ENCODE results near the gene FZD4. TPM values are rescaled to one million over a fixed set of nuclear protein-coding genes. Genes with fewer than 3 reads are reported as not detected.

FZD4 gene
- total RNA-seq, 1 donor from 2014 or later, result 40.7 TPM

Other genes with a start within 250 kb of the FZD4 start
- gene PRSS23, start 154.9 kb downstream of the FZD4 start, total RNA-seq, result 28.6 TPM
- gene TMEM135, start 82.5 kb upstream of the FZD4 start, total RNA-seq, result 35.7 TPM

Data from sciatic nerve (tissue), 1 donor.